Neural cell (in vitro differentiated cells): ENCODE measurements around the gene KRT35. TPM values are rescaled to one million over a fixed set of nuclear protein-coding genes. Genes with fewer than 3 reads are reported as not detected.

Source experiments
- H2AFZ ChIP-seq: fragments of 200-600, 300-800 bp; sonication (generic), shearing (Covaris generic); 2 replicates; pipeline ENCODE4 v1.6.0; 2014; ENCODE audit warnings: low read depth, mild to moderate bottlenecking, antibody characterized with exemption, low read length, moderate library complexity
- H3F3A ChIP-seq: fragments of 200-600 bp; shearing (Covaris generic); 2 replicates; pipeline ENCODE4 v1.6.1; 2016; ENCODE audit warnings: mild to moderate bottlenecking, moderate library complexity, mixed read lengths, antibody characterized with exemption, low read length; ENCODE audit not compliant: insufficient read depth, poor library complexity, severe bottlenecking
- H3K27ac ChIP-seq: fragments of 200-600, 300-800 bp; sonication (generic), shearing (Covaris generic); 2 replicates; pipeline ENCODE4 v1.5.1; 2014; ENCODE audit warnings: mild to moderate bottlenecking, low read length, moderate library complexity
- H3K27me3 ChIP-seq: fragments of 300-800, 200-600 bp; sonication (generic), shearing (Covaris generic); 2 replicates; pipeline ENCODE4 v1.6.0; 2014; ENCODE audit warnings: mild to moderate bottlenecking, low read depth, low read length, moderate library complexity; ENCODE audit not compliant: insufficient read depth
- H3K36me3 ChIP-seq: fragments of 300-800, 200-600 bp; sonication (generic), shearing (Covaris generic); 2 replicates; pipeline ENCODE4 v1.5.1; 2014; ENCODE audit warnings: mild to moderate bottlenecking, antibody characterized with exemption, low read length, moderate library complexity; ENCODE audit not compliant: insufficient read depth
- H3K4me2 ChIP-seq: fragments of 300-800, 200-600 bp; sonication (generic), shearing (Covaris generic); 2 replicates; pipeline ENCODE4 v1.6.0; 2014; ENCODE audit warnings: mild to moderate bottlenecking, low read length
- H3K4me3 ChIP-seq: fragments of 300-800, 200-600 bp; sonication (generic), shearing (Covaris generic); 2 replicates; pipeline ENCODE4 v1.5.1; 2014; ENCODE audit warnings: mild to moderate bottlenecking, low read length, moderate library complexity
- H3K79me2 ChIP-seq: fragments of 200-600 bp; shearing (Covaris generic); replicated peaks from 2 replicates; pipeline ENCODE4 v1.6.0; 2014; ENCODE audit warnings: mild to moderate bottlenecking, low read length, moderate library complexity; ENCODE audit not compliant: insufficient read depth
- H3K9ac ChIP-seq: fragments of 300-800, 200-600 bp; sonication (generic), shearing (Covaris generic); 2 replicates; pipeline ENCODE4 v1.6.1; 2016; ENCODE audit warnings: mild to moderate bottlenecking, low read length, mixed read lengths
- H3K9me2 ChIP-seq: fragments of 200-600 bp; shearing (Covaris generic); 2 replicates; pipeline ENCODE4 v1.6.1; 2016; ENCODE audit warnings: mild to moderate bottlenecking, low read length, mixed read lengths; ENCODE audit not compliant: insufficient read depth
- H3K9me3 ChIP-seq: fragments of 200-600, 300-800 bp; sonication (generic), shearing (Covaris generic); 2 replicates; pipeline ENCODE4 v1.6.1; 2016; ENCODE audit warnings: mild to moderate bottlenecking, mixed run types, low read length, moderate library complexity, mixed read lengths
- H4K20me1 ChIP-seq: fragments of 200-600 bp; shearing (Covaris generic); 2 replicates; pipeline ENCODE4 v1.6.1; 2016; ENCODE audit warnings: mild to moderate bottlenecking, mixed run types; ENCODE audit not compliant: insufficient read depth
- CTCF ChIP-seq: fragments of 450-650 bp; IDR thresholded peaks from 2 replicates; pipeline ENCODE4 v1.5.1; 2014; ENCODE audit warnings: antibody characterized with exemption, mild to moderate bottlenecking, moderate library complexity; ENCODE audit not compliant: poor library complexity, severe bottlenecking
- EP300 ChIP-seq: fragments of 450-650 bp; conservative IDR thresholded peaks from 2 replicates; pipeline ENCODE4 v1.6.1; 2014; ENCODE audit warnings: antibody characterized with exemption, mild to moderate bottlenecking, moderate library complexity; ENCODE audit not compliant: poor library complexity, severe bottlenecking
- EZH2 ChIP-seq: fragments of 200-600, 300-800 bp; shearing (Covaris generic), sonication (generic); IDR thresholded peaks from 2 replicates; pipeline ENCODE4 v1.6.1; 2014; ENCODE audit warnings: antibody characterized with exemption, low read length, borderline replicate concordance, mild to moderate bottlenecking; ENCODE audit not compliant: insufficient read depth, poor library complexity, severe bottlenecking
- MXI1 ChIP-seq: fragments of 450-650 bp; conservative IDR thresholded peaks from 2 replicates; pipeline ENCODE4 v1.6.1; 2014; ENCODE audit warnings: antibody characterized with exemption, mild to moderate bottlenecking; ENCODE audit not compliant: poor library complexity, severe bottlenecking
- POLR2AphosphoS5 ChIP-seq: IDR thresholded peaks from 2 replicates; pipeline ENCODE4 v1.6.1; 2012
- RAD21 ChIP-seq: fragments of 450-650 bp; conservative IDR thresholded peaks from 2 replicates; pipeline ENCODE4 v1.6.1; 2014; ENCODE audit warnings: antibody characterized with exemption, mild to moderate bottlenecking, moderate library complexity
- REST ChIP-seq: IDR thresholded peaks from 2 replicates; pipeline ENCODE4 v1.6.1; 2012; ENCODE audit warnings: borderline replicate concordance
- SMC3 ChIP-seq: fragments of 450-650 bp; conservative IDR thresholded peaks from 2 replicates; pipeline ENCODE4 v1.6.1; 2014; ENCODE audit warnings: antibody characterized with exemption, mild to moderate bottlenecking, moderate library complexity; ENCODE audit not compliant: poor library complexity
- TAF1 ChIP-seq: IDR thresholded peaks from 2 replicates; pipeline ENCODE4 v1.6.1; 2012; ENCODE audit warnings: low read depth
- polyA plus RNA-seq: library from polyadenylated mRNA; depleted of rRNA; stranded (reverse); fragments of >200 nt; gene quantifications from 2 replicates; pipeline ENCODE4 v1.2.3, GENCODE V29; 2014

Gene KRT35
- polyA plus RNA-seq, 1 donor from 2014 or later = not detected

- Histone ChIP-seq H3K9me2 (no peaks in the 10 kb centered on the region), H4K20me1 (no peaks in the 10 kb centered on the region), H3K9ac (no peak overlapping the region), H3K9me3 (no peaks in the 10 kb centered on the region), H3K4me3 (no peak overlapping the region), H3K27me3 (no peaks in the 10 kb centered on the region), H3K79me2 (no peaks in the 10 kb centered on the region), H3K36me3 (no peaks in the 10 kb centered on the region), H3K4me2 (no peak overlapping the region), H3F3A (no peaks in the 10 kb centered on the region), H3K27ac (no peak overlapping the region), H2AFZ (no peak overlapping the region)
- TF ChIP-seq EP300 (no peak), RAD21 (no peak), REST (no peak), EZH2 (no peak), TAF1 (no peak), MXI1 (no peak), SMC3 (no peak), CTCF (no peak), POLR2AphosphoS5 (no peak)
Observed at GRCh38 chr17:41511116-41511515, 30.2 kb upstream of the KRT35 start.

- H3K9me2 ChIP-seq = no peaks in the 10 kb centered on the region
- H3K9ac ChIP-seq = no peak overlapping the region
- H3K36me3 ChIP-seq = no peaks in the 10 kb centered on the region
- no peaks in the 10 kb centered on the region for H3F3A ChIP-seq
- H3K9me3 ChIP-seq = no peaks in the 10 kb centered on the region
- H3K27me3 ChIP-seq = no peaks in the 10 kb centered on the region
- H3K79me2 ChIP-seq = no peaks in the 10 kb centered on the region
- TF ChIP-seq TAF1 (no peak), EZH2 (no peak), CTCF (no peak), SMC3 (no peak), EP300 (no peak), REST (no peak), POLR2AphosphoS5 (no peak), RAD21 (no peak), MXI1 (no peak)
- no peak overlapping the region for H3K27ac ChIP-seq
- no peaks in the 10 kb centered on the region for H4K20me1 ChIP-seq
- no peak overlapping the region for H3K4me3 ChIP-seq
- H2AFZ ChIP-seq = no peak overlapping the region
- H3K4me2 ChIP-seq = no peak overlapping the region
Observed at GRCh38 chr17:41510251-41511065, 29.5 kb upstream of the KRT35 start.
